Measurements from ENCODE around the gene C17orf107. TPM values are rescaled to one million over a fixed set of nuclear protein-coding genes. Genes with fewer than 3 reads are reported as not detected.

The C17orf107 gene
- total RNA-seq, 4 donors from 2014 or later, result 0.10 to 0.33 TPM; not detected in 2

GRCh38 chr17:4934173-4934979 is 35.0 kb downstream of the C17orf107 start:
- Histone ChIP-seq H3K27me3 (no peaks in the 10 kb centered on the region), H3K4me1 (peaks cover 32 to 40% of the 10 kb centered on the region in 2 donors)
- no peak for DNase-seq

DNA sequence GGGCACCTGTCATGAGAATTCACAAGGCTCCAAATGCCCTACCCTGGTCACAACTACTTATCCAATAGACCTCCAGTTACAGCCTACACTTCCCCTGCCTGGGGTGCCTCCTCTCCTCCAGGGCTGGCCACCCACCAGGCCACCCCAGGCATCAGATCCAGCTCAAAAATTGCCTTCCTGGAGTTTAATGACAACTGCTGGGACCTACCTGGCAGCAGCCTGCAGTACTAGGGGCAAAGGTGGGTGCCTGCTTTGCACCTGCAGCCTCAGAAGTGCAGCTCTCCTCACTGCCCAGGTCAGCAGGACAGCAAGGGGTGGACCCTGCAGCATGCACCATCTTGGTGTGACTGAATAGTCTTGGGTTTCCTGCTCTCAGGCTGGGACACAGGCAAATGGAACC is 36.3 kb downstream of the C17orf107 start:
- DNase-seq (no peak), ATAC-seq (no peak)
- peak overlapping the region in 2 of 4 donors; percentile 57 to 94 for H3K27ac ChIP-seq
- TF ChIP-seq CTCF (IDR thresholded peaks at IDR 0.05 in 4 of 5, conservative IDR thresholded peaks at IDR 0.05 in 1 of 5) (no peak), POLR2A (IDR thresholded peaks at IDR 0.05) (no peak)
- H3K9me3 ChIP-seq, result no peaks in the 10 kb centered on the region
- in situ Hi-C loops (cut with MboI; ENCODE audit: low sequenced_read_pairs in 4 of 4) (loop anchor here in 1 of 4 donors (5.0 kb wide), 1 partner anchor 47 kb away; no protein-coding TSS in a partner anchor), intact Hi-C loops (cut with DNase I; ENCODE audit: low total_unique reads) (no loop called here)
- peaks cover 32 to 41% of the 10 kb centered on the region in 2 donors for H3K4me1 ChIP-seq
- H3K4me3 ChIP-seq, result no peak overlapping the region
- peaks cover 0 to 17% of the 10 kb centered on the region in 2 donors for H3K36me3 ChIP-seq
- no peaks in the 10 kb centered on the region for H3K27me3 ChIP-seq

More at GRCh38 chr17:4934173-4934979, 35.0 kb downstream of the C17orf107 start:
- TF ChIP-seq CTCF (IDR thresholded peaks at IDR 0.05 in 4 of 5, conservative IDR thresholded peaks at IDR 0.05 in 1 of 5) (no peak), POLR2A (IDR thresholded peaks at IDR 0.05) (no peak)
- H3K9me3 ChIP-seq, result no peaks in the 10 kb centered on the region
- intact Hi-C loops (cut with DNase I; ENCODE audit: low total_unique reads), result no loop called here
- ATAC-seq, result no peak
- peak overlapping the region in 3 of 4 donors; percentile 14 to 48 (median 36) for H3K27ac ChIP-seq
- H3K4me3 ChIP-seq, result no peak overlapping the region
- peaks cover 0 to 17% of the 10 kb centered on the region in 2 donors for H3K36me3 ChIP-seq
- in situ Hi-C loops (cut with MboI; ENCODE audit: low sequenced_read_pairs in 4 of 4), result no loop called here

DNA sequence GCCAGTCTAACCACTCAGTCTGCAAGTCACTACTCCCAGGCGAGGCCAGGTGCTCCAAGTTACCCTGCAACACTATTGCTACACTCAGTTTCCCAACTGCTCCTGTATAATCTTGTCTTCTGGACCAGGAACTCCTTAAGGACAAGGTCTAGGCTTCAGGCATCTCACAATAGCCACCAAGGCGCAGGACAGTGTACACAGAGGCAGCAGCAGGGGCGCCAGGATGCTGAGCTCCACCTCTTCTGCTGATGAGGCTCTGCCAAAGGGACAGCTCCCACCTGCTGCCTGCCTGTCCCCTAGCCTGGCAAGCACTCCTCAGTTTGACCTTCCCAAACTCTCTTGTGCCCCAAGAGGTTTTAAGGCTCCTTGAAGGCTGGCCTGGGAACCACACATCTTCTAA is 37.1 kb downstream of the C17orf107 start:
- no peaks in the 10 kb centered on the region for H3K9me3 ChIP-seq
- DNase-seq (peak in 1 of 2 donors; percentile 81), ATAC-seq (peak in 1 of 2 donors; percentile 9)
- no peak overlapping the region for H3K4me3 ChIP-seq
- peak overlapping the region; percentile 57 to 95 (median 94) for H3K27ac ChIP-seq
- TF ChIP-seq POLR2A (IDR thresholded peaks at IDR 0.05) (no peak), CTCF (IDR thresholded peaks at IDR 0.05 in 4 of 5, conservative IDR thresholded peaks at IDR 0.05 in 1 of 5) (no peak)
- H3K36me3 ChIP-seq, result peaks cover 0 to 17% of the 10 kb centered on the region in 2 donors
- peaks cover 39 to 49% of the 10 kb centered on the region in 2 donors for H3K4me1 ChIP-seq
- no peaks in the 10 kb centered on the region for H3K27me3 ChIP-seq
- intact Hi-C loops (cut with DNase I; ENCODE audit: low total_unique reads) (no loop called here), in situ Hi-C loops (cut with MboI; ENCODE audit: low sequenced_read_pairs in 4 of 4) (loop anchor here in 1 of 4 donors (5.0 kb wide), 1 partner anchor 46 kb away; no protein-coding TSS in a partner anchor)

DNA sequence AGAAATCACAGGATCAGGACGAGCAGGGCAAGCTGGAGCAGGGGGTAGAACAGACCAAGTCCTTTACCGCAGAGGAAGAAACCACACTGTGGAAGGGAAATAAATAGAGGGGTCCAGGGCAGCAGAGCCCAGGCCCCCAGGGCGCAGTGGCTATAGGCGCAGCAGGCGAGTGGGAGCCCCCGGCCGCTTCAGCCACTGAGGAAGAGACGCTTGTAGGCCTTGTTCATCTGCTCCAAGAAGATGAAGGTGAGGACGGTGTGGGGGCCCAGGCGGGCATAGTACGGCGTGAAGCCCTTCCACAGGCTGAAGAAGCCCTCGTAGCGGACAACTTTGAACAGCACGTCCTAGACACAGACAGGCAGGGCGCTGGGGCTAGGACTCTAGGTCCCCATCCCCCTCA is 38.2 kb downstream of the C17orf107 start:
- in situ Hi-C loops (cut with MboI; ENCODE audit: low sequenced_read_pairs in 4 of 4), result loop anchor here in 1 of 4 donors (5.0 kb wide), 1 partner anchor 45 kb away; no protein-coding TSS in a partner anchor
- H3K9me3 ChIP-seq, result no peaks in the 10 kb centered on the region
- H3K27me3 ChIP-seq, result no peaks in the 10 kb centered on the region
- intact Hi-C loops (cut with DNase I; ENCODE audit: low total_unique reads), result no loop called here
- no peak overlapping the region for H3K4me3 ChIP-seq
- TF ChIP-seq POLR2A (IDR thresholded peaks at IDR 0.05), result no peak
- no peak for TF ChIP-seq CTCF (IDR thresholded peaks at IDR 0.05 in 4 of 5, conservative IDR thresholded peaks at IDR 0.05 in 1 of 5)
- no peak for ATAC-seq
- no peak for DNase-seq
- H3K27ac ChIP-seq, result peak overlapping the region; percentile 94 to 97 (median 94)
- H3K4me1 ChIP-seq, result peaks cover 46 to 53% of the 10 kb centered on the region in 2 donors
- H3K36me3 ChIP-seq, result peaks cover 0 to 23% of the 10 kb centered on the region in 2 donors
